ENCODE data around the gene CRIP2.

DNA sequence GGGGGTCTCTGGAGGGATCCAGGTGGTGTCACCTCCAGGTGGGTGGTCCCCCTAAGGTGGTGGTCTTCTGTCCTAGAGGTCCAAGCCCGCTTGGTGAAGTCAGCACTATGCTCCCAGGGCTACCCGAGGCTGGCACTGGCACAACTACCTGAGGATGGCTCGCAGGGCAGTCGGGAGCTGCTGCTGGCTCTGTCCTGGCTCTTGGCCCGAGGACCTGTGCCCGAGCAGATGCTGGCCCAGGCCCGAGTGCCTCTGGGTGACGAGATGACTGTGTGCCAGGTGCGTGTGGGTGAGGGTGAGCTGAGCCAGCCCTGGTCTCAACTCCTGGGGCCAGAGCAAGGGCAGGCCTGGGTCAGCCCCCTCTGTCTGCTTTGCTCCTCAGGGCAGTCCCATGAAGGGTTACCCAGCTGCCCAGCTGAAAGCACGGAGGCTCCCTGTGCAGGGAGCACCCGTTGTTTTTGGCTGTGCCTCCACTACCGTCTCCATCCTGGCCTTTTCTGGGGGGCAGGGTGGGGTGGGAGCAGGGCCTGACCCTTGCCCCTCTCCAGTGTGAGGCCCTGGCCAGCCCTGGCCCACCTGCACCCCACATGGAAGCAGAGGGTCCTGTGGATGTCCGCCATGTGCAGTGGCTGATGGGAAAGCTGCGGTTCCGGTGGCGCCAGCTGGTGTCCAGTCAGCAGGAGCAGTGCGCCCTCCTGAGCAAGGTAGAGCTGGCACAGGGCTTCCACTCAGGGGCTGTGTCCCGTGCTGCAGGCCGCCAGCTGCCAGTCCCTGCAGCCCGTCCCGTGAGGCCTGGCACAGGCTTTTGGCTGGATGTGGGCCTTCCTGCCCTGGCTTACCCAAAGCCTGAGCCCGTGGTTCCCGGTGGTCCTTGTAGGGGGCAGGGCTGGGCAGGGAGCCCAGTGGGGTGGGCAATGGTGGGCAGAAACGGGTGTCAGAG is 17.7 kb downstream of the CRIP2 start:
- TF ChIP-seq CTCF (IDR thresholded peaks at IDR 0.05) (no peak), POLR2A (IDR thresholded peaks at IDR 0.05) (no peak)
